ENCODE data around the gene SKI. TPM values are rescaled to one million over a fixed set of nuclear protein-coding genes. Genes with fewer than 3 reads are reported as not detected.
A peak's percentile ranks its signal among the peaks of the same experiment; 100 is the strongest.

SKI gene
- total and polyA plus RNA-seq, 2 of the 8 experiments (the other 6 are each of a cell fraction or from before 2014, with no cell fraction given), result 8.3 to 87.6 TPM

DNA sequence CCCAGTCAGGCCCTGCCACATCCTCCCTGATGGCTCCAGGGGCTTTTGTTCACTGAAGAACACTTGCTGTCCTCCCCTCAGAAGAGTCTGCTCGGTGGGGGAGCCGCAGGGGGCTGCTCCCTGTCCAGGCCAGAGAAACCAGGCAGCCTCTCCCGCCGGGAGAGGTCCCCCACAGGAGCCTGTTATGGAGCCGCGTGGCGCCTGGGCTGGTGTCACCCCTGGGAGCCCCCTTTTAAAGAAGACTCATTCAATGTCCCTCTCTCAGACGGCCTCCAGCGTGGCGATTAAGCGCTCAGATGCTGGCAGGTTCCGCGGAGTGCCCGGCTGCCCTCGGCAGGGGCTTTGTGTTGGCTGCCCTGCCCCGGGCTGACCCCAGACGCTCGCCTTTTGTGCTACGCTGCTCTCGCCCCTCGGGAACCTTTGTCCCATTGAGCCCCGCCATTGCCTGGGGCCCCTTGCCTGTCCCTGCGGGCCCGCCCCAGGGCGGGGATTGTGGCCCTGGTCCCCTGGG lies 43.1 kb downstream of the SKI start:
- Histone ChIP-seq H3K79me1 (ENCODE audit: low read depth, low read length) (peaks cover 42% of the 10 kb centered on the region), H2BK12ac (ENCODE audit: low read depth, low read length) (no peak overlapping the region), H3K4me1 (replicated peaks in 1 of 4; ENCODE audit: control insufficient read depth in 3 of 4, insufficient read depth in 4 of 4, low read length in 3 of 4) (peaks cover 0 to 37% (median 26%) of the 10 kb centered on the region in 4 experiments; a peak in 5 of 7 replicates), H3K27me3 (replicated peaks in 1 of 4; ENCODE audit: control insufficient read depth in 3 of 4, extremely low read depth in 1 of 4, insufficient read depth in 3 of 4, low read length in 3 of 4) (no peaks in the 10 kb centered on the region), H3K9ac (replicated peaks in 1 of 4; ENCODE audit: extremely low read depth in 1 of 4, low read depth in 3 of 4, low read length in 3 of 4) (no peak overlapping the region), H3K4me2 (ENCODE audit: insufficient read depth in 1 of 2, low read depth in 2 of 2, low read length in 2 of 2) (no peak overlapping the region), H3K4ac (replicated peaks; ENCODE audit: insufficient read length, low read depth, low read length) (no peak overlapping the region), H3K9me3 (ENCODE audit: insufficient read depth in 2 of 2, low read depth in 1 of 2, low read length in 1 of 2) (no peaks in the 10 kb centered on the region), H2AK5ac (ENCODE audit: low read depth, low read length) (no peak overlapping the region), H3K79me2 (ENCODE audit: control insufficient read depth in 1 of 2, insufficient read depth in 2 of 2, low read length in 2 of 2) (peaks cover 45 to 97% of the 10 kb centered on the region in 2 experiments; a peak in 3 of 4 replicates), H2AFZ (ENCODE audit: low read length) (no peak overlapping the region), H4K5ac (ENCODE audit: insufficient read length, low read depth, low read length) (no peak overlapping the region), H2BK120ac (replicated peaks; ENCODE audit: low read depth, low read length) (no peak overlapping the region), H2BK5ac (ENCODE audit: low read depth, low read length) (no peak overlapping the region), H2BK20ac (ENCODE audit: low read length) (no peak overlapping the region), H3K23me2 (ENCODE audit: low read depth, low read length) (no peaks in the 10 kb centered on the region), H3K27ac (ENCODE audit: low read depth, low read length) (0 out of 2 replicates have a peak overlapping the region, but pooled peaks have one; percentile 15), H2BK15ac (ENCODE audit: low read length) (no peak overlapping the region), H3K23ac (ENCODE audit: insufficient read length) (no peak overlapping the region), H3K14ac (ENCODE audit: insufficient read length) (no peak overlapping the region), H4K8ac (ENCODE audit: extremely low read depth, insufficient read depth, low read length) (no peak overlapping the region; the same call in 1 of the 2 replicates), H3K36me3 (ENCODE audit: control insufficient read depth in 2 of 4, insufficient read depth in 4 of 4, low read length in 3 of 4) (no peaks in the 10 kb centered on the region), H4K20me1 (replicated peaks in 1 of 2; ENCODE audit: control insufficient read depth in 1 of 2, insufficient read depth in 2 of 2, low read length in 2 of 2) (peaks cover 34 to 73% of the 10 kb centered on the region in 2 experiments), H3K56ac (replicated peaks; ENCODE audit: insufficient read length, low read depth, low read length) (no peak overlapping the region), H3K4me3 (ENCODE audit: extremely low read depth in 1 of 4, insufficient read depth in 2 of 4, low read depth in 3 of 4, low read length in 4 of 4) (no peak overlapping the region), H3K18ac (ENCODE audit: extremely low read depth, low read length) (no peak overlapping the region; the same call in 1 of the 2 replicates), H4K91ac (replicated peaks; ENCODE audit: insufficient read length, low read length) (no peak overlapping the region)
- FAIRE-seq (no peak), DNase-seq (ENCODE audit: low read depth in 1 of 2, low spot score in 2 of 2) (no peak)
- CTCF ChIA-PET (ENCODE audit: partially characterized antibody), result no interaction called here
- POLR2A ChIA-PET (ENCODE audit: partially characterized antibody), result interaction anchor here (0.8 kb wide), 1 partner anchor 39 kb away, joined by 3 read pairs; no protein-coding TSS in a partner anchor
- 79% methylated on average over 25 of the region's 25 CpGs; no CpG with 5 or more reads in 1 of the 2 experiments for WGBS, 2 experiments (ENCODE audit: extremely low coverage in 1 of 2, insufficient coverage in 1 of 2, insufficient read length in 1 of 2, insufficient replicate concordance in 2 of 2, low coverage in 1 of 2, low lambda C conversion rate in 2 of 2, missing lambda C conversion rate in 1 of 2)
- TF ChIP-seq ASH2L (IDR thresholded peaks at IDR 0.05; ENCODE audit: low read length) (no peak), HDAC6 (IDR thresholded peaks at IDR 0.05; ENCODE audit: low read depth, low read length) (no peak), TBP (IDR thresholded peaks at IDR 0.05; ENCODE audit: low read depth, low read length) (no peak), PHF8 (conservative IDR thresholded peaks at IDR 0.05; ENCODE audit: low read depth, low read length) (no peak), BCL11A (IDR thresholded peaks at IDR 0.05; ENCODE audit: low read depth in 2 of 2, low read length in 2 of 2) (no peak), EGR1 (IDR thresholded peaks at IDR 0.05; ENCODE audit: borderline replicate concordance, low read depth, low read length) (no peak), JUN (IDR thresholded peaks at IDR 0.05; ENCODE audit: low read depth, low read length) (no peak), JUND (IDR thresholded peaks at IDR 0.05; ENCODE audit: low read length) (no peak), ZNF274 (IDR thresholded peaks at IDR 0.05; ENCODE audit: borderline replicate concordance, extremely low read depth, low read length) (no peak), SIX5 (IDR thresholded peaks at IDR 0.05; ENCODE audit: low read depth, low read length) (no peak), GABPA (IDR thresholded peaks at IDR 0.05; ENCODE audit: borderline replicate concordance, insufficient read depth, low read length) (no peak), RAD21 (IDR thresholded peaks at IDR 0.05 in 1 of 2, conservative IDR thresholded peaks at IDR 0.05 in 1 of 2; ENCODE audit: low read depth in 2 of 2, low read length in 2 of 2) (no peak), MAFK (IDR thresholded peaks at IDR 0.05; ENCODE audit: low read depth, low read length) (no peak), GTF2F1 (IDR thresholded peaks at IDR 0.05; ENCODE audit: borderline replicate concordance, low read depth, low read length) (no peak)

Measured in H1 (cell line).